Left renal pelvis (tissue), 4 donors: ENCODE data around the gene CARMIL1. TPM values are rescaled to one million over a fixed set of nuclear protein-coding genes. Genes with fewer than 3 reads are reported as not detected.

Experiments used
- DNase-seq, 4 donors: peaks; one replicate each; pipeline ENCODE4 v3.0.0-alpha.2; 2013; ENCODE audit warnings: low read depth in 4 of 4, low spot score in 3 of 4
- polyA plus RNA-seq, 4 donors: library from polyadenylated mRNA; unstranded; fragments of 120-200 nt; gene quantifications; one replicate each; pipeline ENCODE4 v1.2.1, GENCODE V29; 2013; ENCODE audit not compliant: insufficient read length in 4 of 4

The CARMIL1 gene
- polyA plus RNA-seq, 4 donors = 6.8 to 111 (median 100.0) TPM

DNA sequence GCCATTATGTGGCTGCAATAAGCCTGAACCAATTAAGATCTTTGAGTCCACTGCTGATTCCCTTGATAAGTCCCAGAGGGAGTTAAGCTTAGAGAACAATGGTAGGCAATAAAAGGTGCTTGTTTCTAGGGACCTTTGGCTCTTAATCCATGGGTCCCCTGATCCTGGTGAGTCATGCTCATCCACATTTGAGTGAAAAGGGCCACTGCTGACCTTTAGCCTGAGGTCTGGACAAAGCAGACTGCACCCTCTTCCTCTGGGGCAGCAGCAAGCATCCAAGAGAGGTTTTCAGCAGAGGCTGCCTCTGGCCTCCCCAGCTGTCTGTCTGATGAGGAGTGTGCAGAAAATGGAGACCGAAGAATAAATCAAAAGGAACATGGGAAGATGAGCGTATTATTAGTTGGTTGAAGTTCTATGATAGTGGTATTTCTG lies 356.7 kb downstream of the CARMIL1 start:
- DNase-seq = no peak

DNA sequence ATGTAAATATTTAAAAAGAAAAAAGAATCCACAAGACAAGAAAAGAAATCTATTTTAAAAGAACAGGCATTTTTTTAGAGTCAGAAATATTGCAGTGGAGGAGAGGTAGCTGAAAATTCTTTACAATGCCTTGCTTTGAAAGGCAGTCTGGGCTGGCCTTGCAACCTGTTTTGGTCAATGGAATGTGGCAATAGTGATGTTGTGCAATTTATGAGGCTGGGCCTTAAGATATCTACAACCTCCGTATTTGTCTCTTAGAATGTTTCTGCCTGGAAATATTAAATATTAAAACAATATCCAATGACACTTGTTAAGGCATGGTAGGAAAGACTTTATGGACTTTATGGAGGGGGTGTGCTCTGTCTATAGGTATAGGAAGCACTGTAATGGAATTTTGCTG lies 358.0 kb downstream of the CARMIL1 start:
- no peak for DNase-seq

DNA sequence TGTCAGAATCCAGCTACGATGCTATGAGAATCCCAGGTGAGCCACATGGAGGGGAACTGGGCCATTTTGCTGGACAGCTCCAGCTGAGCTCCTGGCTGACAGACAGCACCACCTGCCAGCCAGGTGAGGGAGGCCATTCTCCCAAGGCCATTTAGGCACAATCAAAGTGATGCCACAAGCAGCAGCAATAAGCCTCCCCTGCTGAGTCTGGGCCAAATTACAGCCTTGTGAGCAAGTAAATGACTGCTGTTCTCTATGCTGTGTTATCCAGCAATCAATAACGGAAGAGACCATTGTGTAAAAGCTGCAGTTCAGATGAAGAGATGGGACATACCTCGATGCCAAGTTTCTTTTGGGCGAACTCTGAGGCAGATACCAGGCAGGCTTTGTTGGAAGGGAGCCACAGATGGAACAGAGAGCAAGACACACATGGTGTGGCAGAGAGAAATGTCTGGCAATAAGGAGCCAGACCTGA lies 358.8 kb downstream of the CARMIL1 start:
- DNase-seq = no peak

DNA sequence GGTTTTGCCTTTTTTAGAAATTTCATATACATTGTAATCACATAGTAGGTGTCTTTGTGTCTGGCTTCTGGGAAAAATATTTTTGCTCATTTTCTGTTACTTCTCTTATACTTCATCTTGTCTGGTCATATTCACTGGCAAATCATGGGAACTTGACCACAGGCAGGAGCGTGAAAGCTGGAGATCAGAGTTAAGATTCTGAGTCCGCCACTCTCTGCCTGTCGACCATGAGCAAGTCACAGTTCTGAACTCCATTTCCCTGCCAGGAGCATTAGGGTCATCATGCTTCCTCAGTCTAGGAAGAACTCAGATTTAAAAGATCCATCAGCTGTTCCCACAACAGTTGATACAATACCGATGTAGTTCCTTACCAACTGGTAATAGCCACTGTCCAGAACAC lies 360.5 kb downstream of the CARMIL1 start:
- no peak for DNase-seq

DNA sequence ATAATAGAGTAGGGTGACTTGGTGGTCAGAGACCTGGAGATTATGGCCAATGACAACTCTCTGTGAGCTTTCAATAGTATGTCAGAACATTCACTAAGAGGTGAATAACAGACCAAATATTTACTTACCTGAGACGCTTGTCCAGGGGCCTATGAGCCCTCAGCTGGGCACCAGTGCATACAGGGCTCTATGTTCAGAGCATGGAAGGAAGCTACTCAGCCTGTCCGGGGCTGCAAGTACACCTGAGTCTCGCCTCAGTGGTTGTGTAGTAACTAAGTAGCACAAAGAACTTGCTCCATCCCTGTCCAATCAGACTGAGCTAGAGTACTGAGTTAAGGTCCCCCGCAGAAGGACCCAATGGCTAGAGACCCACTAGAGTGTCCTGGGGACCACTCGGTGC lies 361.3 kb downstream of the CARMIL1 start:
- DNase-seq = no peak

DNA sequence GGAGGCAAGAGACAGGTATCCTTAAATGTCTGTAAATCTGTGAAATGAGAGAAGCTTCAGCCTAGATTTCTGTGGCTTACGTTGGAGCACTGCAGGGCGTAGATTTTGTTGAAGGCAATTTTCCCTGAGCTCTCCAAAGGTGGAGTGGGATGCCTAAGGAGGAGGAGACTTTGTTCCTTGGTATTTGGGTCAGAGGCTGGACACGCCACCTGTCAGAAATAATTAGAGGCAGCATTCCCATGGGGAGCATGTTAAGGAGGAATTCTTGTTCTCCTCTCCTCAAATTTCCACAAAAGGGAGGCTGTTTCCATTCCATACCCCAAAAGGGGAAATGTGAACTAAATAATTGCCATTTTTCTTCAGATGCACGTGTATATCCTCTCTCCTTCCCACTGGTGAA lies 361.7 kb downstream of the CARMIL1 start:
- no peak for DNase-seq

DNA sequence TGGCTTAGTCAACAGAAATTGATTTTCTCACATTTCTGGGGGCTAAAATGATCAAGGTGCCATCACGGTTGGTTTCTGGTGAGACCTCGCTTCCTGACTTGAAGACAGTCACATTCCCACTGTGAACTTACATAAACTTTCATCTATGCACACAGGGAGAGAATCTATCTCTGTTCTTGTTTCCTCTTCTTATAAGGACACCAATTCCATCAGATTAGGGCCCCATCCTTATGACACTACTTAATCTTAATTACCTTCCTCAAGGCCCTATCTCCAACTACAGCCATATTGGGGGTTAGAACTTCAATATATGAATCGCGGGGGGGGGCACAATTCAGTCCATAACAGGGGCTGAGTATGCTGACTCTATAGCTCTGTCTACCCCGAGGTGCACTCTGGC lies 362.2 kb downstream of the CARMIL1 start:
- DNase-seq = no peak

DNA sequence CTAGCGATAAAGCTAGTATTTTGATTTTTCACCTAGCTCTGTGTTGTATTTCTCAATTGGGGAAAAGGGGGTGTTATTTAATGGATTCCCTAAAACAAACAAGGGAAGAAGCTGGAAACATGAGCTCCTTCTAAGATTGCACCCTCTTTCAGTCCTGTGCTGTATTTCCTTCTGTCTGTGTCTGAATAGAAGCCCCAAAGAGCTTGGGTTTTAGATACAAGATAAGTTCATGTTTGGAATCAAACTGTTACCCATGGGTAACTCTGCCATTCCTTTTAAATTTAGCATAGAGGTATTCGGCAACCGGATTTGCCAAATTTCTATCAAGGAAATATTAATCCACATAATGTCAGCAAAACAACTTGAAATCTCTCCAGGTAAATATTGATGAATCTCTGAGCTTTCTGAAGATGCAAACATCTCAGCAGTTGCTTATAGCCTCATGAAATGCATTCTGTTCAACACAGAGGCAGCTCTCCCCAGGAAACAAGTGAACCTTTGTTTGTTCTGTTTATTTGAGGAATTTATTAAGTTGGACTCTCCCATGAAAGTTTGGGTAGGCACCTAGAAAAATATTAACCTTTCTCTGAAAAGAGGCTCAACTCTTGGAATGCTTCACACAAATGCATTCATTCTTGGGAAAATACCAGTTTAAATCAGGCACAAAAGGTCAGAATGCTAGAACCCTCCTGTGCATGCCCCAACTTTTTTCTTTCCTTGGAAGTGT lies 362.9 kb downstream of the CARMIL1 start:
- DNase-seq = no peak

DNA sequence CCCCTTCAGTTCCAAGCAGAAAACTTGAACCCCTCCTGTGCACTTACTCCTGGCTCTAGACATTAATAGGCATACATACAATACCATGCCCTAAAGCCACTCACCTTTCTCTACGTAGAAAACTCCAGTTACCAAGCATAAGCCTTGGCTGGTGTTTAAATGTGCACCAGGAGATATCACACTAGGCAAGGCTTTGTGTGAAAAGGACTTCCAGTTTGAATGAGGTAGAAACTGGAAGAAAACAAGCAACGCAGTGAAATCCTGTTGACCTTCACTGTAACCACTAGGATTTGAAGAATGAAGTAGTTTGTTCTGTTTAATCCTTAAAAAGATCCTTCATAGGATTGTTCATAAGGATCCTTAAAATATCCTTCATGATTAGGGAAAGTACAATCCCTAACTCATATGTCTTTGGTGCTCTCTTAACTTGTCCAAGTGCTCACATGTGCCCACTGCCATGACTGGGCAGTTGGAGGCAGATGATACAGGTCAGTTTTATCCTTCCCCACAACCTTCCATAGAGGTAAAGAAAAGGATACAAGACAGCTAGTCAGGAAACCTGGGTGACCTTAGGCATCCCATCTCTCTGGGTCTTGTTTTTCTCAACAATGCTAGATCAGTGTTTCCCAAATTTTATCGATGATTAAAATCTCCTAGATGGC lies 363.6 kb downstream of the CARMIL1 start:
- DNase-seq = no peak

DNA sequence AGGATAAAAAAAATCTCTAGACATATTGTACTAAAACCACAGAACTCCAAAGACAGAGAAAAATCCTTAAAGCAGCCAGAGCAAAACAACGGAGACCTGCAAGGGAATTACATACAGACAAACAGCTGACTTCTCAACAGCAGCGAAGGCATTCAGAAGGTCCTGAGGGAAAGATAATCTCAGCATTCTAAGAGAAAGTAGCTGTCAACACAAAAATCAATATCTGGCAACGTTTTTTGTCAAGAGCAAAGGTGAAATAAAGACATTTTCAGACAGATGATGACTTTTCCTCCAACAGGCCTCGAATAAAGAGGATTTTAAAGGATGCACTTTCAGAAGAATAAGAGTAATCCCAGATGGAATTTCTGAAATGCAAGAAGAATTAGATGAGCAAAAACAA lies 366.7 kb downstream of the CARMIL1 start:
- no peak for DNase-seq

DNA sequence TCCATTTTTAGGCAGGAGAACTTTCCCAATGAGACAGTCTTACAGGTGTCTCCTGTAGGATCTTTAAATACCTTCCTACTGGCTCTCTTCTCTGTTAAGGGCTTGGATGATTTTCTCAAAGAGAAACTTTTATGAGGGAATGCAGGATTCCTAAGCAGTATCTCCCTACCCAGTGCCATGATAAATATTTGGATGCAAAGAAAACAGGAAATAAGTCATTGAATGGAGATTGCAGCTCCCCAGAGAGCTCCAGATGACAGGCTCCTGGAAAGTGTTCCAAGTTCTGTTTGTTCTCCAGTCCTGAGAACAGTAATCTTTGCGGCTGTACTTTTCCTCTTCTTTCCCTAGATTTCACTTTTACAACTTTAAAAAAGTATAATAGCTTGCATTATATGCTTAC lies 370.4 kb downstream of the CARMIL1 start:
- no peak for DNase-seq

DNA sequence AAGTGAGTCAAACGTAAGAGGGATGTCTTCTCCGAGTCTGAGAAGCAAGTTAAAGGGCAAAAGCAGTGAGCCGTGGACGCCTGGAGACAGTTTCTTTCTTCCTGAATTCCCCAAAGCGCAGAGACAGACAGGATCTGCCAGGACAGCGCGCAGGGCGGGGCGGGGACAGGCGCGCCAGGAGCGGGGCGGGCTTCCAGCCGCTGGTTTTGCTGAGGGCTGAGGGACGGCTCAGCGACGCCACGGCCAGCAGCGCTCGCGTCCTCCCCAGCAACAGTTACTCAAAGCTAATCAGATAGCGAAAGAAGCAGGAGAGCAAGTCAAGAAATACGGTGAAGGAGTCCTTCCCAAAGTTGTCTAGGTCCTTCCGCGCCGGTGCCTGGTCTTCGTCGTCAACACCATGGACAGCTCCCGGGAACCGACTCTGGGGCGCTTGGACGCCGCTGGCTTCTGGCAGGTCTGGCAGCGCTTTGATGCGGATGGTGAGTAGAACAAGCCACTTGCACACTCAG lies 372.9 kb downstream of the CARMIL1 start, which contains the start of gene SCGN:
TSS of gene SCGN (plus strand) at position 209 of the 509 bp plus-strand sequence. CDS start at position 398, 189 bp downstream.
- DNase-seq = peak; percentile 46 to 73 (median 66)

DNA sequence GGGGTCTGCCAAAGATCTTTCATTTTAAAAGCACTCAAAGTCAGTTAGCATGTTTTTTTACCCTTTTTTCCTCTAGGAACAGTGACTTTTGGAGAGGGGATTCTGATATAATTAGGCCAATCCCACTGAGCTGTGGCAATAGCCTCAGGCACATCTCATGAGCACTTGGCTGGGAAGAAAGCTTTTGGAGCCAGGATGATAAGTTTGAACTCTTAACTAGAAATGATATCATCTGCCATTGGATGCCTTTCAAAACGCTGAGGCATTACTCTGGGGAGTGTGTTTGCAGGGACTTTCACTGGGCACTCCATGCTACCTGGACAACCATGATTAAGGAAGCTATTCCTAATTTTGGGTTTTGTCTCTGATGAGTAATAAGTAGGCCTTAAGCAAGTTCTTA lies 376.5 kb downstream of the CARMIL1 start:
- no peak for DNase-seq

DNA sequence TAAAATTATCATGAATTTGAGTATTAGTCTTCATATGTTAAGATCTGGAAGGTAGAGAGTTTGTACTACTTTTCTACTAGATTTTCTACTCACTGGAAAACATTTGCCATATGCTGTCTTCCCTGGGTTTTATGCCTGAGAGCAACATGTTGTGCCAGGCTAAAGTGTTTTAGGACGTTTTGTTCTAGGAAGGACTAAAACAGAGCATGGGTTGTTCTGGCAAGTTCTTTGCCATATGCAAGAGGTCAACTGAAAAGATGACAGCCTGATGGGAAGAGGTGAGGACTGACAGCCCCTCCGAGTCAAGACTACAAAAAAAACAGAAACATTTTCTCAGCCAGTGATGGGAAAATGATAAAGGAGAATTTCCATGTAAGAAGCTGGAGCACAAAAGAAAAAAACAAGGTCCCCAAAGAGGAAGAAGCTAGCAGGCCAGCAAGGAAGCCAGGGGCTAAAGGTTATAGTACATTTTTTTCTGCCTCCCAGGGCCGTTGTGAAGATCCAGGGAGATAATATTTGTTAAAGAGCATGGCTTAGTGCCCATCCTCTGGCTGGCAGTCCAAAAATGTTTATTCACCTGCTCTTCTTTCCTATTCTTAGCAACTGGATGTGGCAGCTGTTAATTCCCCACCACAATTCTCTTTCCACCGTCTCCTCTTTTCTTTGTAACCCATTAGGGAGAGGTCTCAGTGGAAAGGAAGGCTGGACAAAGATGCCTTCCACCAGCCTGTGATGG lies 380.6 kb downstream of the CARMIL1 start:
- DNase-seq = no peak

DNA sequence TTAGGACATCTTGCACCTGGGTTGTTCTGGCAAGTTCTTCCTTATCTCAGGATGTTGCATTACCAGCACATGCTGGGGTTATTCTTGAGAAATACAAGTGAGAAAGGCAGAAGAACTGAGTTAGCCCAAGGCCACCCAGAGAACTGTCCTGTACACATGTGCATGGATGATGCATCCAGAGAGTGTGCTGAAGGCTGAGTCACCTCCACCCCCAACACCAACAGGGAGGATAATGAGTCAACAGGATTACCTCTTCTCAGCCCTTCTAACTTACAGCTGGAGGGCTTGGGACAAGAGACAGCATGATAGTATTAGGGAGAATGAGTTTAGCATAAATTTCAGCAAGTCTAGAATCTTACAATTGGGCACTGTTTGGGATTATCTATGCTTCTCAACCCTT lies 381.3 kb downstream of the CARMIL1 start:
- no peak for DNase-seq

DNA sequence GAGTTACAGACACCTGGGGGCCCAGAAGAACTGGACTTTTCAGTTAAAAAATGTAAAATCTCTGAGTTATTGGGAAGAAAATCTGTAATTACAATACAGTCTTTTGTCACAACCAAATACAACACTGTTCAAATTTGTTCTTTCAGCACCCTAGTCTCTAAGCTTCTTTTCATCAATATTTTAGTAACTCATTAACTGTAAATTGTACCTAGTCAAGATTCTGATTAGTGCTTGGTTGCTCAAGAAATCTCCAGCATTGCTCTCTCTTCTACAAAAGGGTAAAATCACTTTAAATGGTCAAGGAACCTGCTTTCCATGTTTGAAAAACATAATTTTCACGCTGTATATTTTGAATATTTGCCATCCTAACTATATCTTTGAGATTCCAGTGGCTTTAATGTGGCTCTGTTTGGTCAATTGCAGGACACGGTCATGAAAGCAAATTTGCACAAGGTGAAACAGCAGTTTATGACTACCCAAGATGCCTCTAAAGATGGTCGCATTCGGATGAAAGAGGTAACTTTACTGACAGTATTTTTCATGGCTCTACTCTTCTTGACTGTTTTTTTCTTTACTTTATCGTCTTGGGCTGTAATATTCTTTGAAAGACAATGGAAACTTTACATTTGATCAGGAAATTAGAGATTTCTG lies 382.1 kb downstream of the CARMIL1 start:
- DNase-seq = no peak

DNA sequence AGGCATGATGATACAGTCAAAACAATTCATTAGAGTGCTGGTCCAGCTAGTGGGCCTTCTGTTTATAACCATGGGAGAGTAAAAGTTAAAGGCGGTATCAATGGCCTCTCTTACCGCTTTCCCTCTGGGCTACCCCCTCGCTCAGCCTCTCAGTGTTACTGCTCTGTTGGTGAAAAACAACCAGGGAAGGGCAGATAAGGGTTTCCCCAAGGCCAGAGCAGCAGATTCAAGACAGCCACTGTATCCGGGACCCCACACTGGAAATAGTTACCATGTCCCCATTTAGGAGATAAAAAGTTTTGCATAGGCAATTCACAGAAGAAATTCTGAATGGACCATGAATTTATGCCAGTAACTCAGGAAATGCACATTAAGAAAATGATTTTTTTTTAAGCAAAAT lies 386.3 kb downstream of the CARMIL1 start:
- no peak for DNase-seq

DNA sequence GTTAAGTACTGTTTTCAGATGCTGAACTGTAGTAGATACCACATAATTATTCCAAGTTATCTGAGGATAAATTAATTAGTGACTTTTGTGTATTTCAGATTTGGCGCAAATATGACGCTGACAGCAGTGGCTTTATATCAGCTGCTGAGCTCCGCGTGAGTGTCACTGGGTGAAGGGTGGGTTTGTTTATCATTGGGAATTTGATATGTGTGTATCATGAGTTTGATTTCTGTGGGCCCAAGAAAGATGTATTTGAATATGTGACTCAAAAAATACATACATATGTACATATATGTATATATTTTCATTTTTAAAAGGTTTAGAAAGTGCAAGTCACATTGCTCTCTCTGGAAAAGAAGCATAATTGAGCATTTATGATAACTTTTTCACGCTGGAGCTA lies 390.2 kb downstream of the CARMIL1 start:
- no peak for DNase-seq
